GM10847 (cell line): ENCODE measurements around the gene KCNRG.

Experiments used
- POLR2A ChIP-seq: IDR thresholded peaks from 2 replicates; pipeline ENCODE4 v1.6.1; 2011; ENCODE audit not compliant: insufficient read length; ENCODE audit errors: extremely low read depth

The KCNRG gene, protein sequence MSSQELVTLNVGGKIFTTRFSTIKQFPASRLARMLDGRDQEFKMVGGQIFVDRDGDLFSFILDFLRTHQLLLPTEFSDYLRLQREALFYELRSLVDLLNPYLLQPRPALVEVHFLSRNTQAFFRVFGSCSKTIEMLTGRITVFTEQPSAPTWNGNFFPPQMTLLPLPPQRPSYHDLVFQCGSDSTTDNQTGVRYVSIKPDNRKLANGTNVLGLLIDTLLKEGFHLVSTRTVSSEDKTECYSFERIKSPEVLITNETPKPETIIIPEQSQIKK

DNA sequence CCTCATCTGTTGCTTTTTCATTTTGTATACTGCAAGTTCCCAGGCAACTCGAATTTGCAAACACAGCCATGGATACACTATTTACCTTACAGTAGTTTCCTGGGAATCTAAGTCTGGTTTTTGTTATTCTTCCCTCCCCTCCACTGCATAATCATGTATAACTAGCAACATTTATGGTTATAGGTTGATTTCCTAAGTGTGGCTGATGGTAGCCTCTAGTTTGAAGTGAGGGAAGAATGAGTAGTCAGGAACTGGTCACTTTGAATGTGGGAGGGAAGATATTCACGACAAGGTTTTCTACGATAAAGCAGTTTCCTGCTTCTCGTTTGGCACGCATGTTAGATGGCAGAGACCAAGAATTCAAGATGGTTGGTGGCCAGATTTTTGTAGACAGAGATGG, at the start of gene KCNRG:
TSS of gene KCNRG (plus strand) at position 187 of the 400 bp plus-strand sequence. CDS start at position 237, 50 bp downstream.
- TF ChIP-seq POLR2A: no peak

DNA sequence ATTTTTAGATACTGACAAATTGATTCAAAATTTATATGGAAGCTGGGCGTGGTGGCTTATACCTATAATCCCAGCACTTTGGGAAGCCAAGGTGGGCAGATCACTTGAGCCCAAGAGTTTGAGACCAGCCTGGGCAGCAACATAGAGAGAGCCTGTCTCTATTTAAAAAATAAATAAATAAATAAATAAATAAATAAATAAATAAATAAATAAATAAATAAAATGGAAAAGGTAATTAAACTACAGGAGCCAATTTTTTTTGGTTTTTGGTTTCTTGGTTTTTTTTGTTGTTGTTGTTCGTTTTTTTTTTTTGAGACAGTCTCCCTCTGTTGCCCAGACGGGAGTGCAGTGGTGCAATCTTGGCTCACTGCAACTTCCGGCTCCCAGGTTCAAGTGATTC, 47.8 kb upstream of the KCNRG start:
- no peak for TF ChIP-seq POLR2A

DNA sequence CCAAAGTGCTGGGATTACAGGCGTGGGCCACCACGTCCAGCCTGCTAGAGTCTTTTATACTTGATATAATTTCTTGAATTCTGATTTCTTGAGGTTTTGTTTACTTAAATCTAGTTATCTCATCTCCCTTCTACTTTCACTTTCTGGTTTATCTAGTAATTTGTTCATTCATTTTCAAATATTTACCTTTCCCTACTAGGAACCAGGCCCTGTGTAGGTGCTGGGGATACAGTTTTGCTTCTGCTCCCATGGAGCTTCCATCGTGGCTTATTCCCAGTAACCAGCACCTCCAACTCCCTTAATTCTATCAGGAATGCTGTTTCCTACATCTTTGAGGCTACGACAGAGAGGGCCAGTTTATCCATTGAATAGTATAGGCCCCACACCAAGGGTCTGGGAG, 42.5 kb upstream of the KCNRG start:
- TF ChIP-seq POLR2A: no peak

DNA sequence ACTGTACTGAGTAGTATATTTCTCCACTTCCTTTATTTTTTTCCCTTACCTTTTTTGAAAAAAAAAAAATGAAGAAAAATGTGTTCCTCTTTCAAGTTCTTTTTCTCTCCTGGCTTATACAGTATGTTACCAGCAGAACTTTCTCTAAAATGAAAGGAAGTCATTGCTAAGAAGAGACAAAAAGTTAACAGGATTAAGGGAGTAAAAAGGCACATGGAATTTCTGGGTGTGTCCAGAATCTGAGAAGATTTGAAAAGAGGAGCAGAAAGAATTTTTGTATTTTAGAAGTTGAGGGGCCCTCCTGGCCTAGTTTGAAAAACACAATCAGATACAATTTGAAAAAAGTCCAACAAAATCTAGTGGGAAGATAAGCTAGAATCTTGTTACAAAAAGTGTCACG, 39.4 kb upstream of the KCNRG start:
- no peak for TF ChIP-seq POLR2A

DNA sequence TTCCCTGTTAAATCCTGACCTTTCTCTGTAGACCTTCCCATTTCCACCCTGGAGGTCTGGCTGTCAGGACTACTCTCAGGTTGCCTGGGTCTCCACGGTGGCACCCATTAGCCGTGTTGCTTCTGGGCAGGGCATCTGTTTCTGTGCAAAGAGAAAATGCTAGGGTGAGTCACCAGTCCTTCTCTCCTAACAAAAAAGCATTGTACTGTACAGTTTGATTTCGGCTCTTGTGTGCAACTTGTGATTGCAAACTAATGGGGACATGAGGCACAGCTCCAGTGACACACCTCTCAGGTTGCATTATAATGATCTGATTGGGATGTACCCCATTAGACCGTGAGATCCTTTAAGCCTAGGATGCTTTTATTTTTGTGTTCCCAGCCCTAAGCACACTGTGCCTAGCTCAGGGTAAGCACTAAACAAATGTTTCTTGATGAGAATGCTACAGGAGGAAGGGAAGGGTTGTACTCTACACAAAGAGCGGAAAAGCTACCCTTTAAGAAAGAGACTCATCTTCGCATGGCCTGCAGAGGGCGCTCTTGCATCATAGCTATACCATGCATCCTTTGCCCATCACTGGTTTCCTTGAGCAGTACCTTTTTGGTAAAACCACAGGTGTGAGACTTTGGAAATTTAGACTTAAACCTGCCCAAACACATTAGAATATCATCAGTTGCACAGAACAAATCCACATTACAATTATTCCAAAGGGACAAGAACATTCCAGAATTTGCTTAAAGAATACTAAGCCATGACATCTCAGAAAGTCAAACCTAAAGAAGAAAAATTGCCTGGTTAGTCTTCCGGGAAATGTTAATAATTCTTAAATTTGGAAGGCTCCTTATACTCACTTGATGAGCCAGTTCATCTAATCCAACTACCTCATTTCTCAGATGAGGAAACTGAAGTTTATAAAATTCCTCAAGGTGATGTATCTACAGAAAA, 38.7 kb upstream of the KCNRG start:
- TF ChIP-seq POLR2A: no peak

DNA sequence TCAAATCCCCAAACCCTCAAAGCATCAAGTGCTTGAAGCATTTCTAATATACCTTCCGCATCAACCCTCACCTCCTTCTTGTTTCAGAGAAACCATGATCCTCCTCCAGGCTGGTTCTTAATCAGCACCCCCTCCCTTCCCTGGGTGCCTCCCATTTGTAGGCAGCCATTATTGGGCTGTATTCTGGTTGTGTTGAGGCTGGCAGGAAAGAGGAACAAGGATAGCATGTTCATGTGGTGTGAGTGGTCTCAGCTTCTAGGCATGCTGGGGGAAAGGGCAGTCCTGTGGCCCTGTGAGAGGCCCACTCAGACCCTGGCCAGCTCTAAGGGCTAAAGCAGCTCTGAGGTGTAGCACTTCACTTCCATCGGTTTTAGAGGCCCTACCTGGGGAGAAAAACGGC, 37.3 kb upstream of the KCNRG start:
- no peak for TF ChIP-seq POLR2A

DNA sequence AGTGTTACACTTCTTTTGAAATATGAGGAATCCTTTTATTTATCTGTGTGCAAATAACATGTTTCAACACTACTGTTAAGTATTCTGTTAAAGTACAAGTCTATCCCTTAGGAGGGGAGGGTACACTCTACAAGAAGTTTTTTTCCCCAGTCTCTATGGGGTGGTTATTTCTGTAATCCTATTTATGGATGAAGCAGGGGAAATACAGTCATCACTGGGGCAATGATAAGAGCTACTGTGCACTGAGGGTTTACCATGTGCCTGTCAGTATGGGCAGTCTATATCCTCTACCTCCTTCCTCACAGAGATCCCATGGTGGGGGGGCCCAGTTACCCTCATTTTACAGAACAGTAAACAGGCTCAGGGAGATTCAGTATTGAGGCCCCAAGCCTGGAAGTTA, 35.0 kb upstream of the KCNRG start:
- TF ChIP-seq POLR2A: no peak

DNA sequence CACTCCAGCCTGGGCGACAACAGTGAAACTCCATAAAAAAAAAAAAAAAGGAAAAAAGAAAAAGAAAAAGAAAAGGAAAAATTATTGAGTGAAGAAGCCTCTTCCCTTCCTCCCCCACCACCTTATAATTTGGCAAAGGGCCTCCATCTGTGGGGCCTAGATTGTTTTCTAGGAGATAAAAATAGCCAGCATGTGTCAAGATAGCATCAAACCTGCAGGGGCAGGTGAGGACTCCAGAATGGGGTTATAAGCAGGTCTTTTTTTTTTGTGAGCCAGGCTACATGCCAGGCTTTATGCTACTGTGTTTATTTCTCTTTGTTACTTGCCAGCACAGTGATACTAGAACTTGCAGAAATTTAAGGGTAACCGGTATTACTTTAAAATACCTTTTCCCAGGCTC, 30.1 kb upstream of the KCNRG start:
- no peak for TF ChIP-seq POLR2A

DNA sequence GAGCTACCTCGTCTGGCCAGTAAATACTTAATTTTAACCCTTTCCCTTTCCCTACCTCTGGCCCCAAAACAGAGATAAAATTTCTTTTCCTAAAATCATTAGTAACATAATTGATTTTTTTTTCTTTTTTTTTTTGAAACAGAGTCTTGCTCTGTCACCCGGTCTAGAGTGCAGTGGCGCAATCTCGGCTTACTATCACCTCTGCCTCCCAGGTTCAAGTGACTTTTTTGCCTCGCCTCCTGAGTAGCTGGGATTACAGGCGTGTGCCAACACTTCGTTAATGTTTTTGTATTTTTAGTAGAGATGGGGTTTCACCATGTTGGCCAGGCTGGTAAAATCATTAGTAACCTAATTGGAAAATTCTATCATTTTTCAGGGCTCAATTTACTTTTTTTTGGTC, 28.8 kb upstream of the KCNRG start:
- TF ChIP-seq POLR2A: no peak

DNA sequence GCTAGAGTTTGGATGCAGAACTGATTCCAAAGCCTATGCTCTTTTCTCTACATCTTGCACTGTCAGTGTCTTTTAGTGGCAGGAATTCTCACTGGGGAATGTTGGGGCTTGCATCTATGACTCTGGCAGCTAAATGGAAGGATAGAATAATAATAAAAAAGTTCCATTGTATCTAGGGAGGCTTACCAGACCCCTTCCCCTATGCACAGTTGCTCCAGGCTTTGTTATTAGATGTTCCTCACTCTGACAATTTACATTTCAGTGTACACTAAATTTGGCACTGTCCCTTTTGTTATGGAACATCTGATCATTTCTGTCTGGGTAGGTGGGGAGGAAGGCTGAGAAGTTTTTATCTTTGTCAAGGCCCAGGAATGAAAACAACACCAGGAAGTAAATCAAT, 22.1 kb upstream of the KCNRG start:
- no peak for TF ChIP-seq POLR2A

DNA sequence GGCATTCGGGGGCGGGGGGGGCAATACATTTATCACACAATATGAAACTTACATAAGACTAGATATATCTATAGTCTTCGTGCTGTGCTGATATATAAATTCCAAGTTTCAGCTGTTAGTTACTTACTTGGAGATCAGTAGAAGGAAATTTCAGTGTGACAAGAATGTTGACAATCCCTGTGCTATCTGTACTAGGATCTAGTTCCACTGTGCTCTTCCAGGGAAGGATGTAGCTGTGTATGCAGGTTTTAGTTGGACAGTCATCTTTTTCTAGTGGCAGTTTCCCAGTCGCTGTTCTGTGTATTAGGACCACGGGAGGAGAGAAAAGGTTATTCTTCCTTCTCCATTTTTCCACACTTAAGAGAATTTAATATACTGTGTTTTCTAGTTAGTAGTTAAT, 21.6 kb upstream of the KCNRG start:
- no peak for TF ChIP-seq POLR2A

DNA sequence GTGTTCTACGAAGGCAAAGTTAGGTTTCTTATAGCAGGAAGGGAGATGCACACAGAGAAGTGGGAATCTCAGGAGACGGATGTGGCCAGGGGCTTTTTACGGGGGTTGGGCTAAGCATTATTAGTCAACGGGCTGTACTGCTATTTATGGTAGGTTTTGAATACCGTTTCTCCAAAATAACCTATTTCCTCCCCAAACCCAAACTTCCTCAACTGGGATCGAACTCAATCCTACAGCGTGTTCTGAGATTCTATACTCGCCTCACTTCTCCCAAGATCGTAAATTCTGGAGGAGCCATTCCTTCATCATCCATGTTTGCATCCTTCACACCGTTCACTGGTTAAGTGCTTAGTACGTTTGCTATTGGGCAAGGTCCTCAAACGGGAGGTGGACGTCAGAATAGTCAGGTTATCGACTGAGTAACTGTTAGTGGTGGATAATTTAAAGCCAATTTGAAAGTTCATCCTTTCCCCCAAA, 19.6 kb upstream of the KCNRG start:
- TF ChIP-seq POLR2A: no peak

DNA sequence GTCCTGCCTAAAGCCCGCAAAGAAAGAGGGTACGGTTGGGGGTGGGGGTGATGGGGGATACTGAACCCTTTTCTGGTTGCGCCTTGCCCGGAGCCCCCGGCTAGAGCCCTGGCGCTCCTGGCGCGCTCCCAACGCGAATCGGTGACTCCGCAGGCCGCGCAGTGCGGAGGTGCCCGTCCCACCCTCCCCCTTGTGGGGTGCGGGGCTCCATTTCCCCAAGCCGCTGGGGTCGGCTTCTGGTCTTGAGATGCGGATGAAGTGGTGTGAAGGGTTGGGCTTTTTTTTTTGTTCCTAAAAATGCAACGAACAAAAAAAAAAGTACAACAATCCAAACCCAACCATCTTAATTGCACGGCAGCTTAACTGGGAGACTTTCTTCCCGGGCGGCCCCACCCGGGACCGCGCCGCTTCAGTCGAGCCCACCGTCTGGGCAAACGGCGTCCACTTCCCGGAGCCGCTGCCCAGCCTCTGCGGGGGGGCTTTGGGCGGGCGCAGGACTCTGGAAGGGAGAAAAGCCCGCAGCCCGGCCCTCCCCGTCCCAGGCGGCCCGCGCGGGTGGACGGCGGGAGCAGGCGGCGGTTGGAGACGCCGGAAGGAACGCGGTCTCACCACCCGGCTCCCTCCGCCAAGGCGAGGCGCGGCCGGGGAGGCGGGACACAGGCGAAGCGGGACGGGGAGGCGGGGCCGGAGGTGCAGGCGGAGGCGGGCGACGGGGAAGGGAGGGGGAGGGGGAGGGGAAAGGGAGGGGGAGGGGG, 18.9 kb upstream of the KCNRG start:
- peak; percentile 50 for TF ChIP-seq POLR2A

DNA sequence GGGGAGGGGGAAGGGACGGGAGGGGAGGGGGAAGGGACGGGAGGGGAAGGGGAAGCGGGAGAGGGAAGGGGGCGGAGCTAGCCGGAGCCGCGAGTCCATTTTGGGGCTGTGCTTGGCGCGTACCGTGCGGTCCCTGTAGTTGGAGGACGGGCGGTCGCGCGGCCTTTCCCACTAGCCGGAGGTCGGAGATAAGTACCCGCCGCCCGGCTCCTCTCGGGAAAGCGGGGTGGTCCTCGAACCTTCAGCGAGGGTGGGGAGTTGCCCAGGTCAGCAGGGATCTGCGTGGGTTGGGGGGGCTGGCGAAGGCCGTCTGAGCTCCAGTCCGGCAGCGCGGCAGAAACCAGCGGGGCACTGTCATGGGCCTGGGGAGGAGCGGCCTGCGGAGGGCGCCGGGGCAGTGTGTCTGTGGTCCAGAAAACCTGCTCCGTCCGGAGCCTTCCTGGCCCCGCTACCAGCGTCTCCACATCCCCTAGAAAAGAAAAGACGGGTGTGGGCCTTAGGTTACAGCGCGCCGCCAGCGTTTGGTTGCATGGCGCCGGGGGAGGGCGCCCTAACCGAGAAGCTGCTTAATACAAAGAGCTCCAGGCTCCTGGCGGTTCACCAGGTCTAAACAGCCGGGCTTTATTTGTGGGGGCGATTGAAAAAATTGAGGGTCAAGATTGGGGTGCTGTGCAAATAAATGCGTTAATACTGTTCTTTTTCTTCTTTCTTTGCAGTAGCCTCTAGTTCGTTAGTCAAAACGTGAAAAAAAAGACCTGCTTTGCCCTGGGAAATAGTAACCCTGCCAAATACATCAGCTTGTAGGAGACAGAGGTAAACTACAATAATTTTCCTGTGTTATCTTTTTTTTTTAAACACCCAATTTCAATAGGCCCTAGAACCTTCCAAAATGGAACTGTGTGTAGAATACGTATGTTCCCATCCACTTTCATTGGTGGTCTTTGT, 18.0 kb upstream of the KCNRG start, which contains the start of gene TRIM13:
TSS of gene TRIM13 (plus strand) at position 92 of the 945 bp plus-strand sequence. CDS start 14,899 bp downstream, outside the sequence.
- peak; percentile 29 for TF ChIP-seq POLR2A
